Measurements from ENCODE around the gene LDLRAD1.
"Not testable (repeated sequence)": the region's sequence is repeated elsewhere in the genome, so short reads cannot be mapped to it uniquely, and the experiment has no call there.

LDLRAD1 gene

DNA sequence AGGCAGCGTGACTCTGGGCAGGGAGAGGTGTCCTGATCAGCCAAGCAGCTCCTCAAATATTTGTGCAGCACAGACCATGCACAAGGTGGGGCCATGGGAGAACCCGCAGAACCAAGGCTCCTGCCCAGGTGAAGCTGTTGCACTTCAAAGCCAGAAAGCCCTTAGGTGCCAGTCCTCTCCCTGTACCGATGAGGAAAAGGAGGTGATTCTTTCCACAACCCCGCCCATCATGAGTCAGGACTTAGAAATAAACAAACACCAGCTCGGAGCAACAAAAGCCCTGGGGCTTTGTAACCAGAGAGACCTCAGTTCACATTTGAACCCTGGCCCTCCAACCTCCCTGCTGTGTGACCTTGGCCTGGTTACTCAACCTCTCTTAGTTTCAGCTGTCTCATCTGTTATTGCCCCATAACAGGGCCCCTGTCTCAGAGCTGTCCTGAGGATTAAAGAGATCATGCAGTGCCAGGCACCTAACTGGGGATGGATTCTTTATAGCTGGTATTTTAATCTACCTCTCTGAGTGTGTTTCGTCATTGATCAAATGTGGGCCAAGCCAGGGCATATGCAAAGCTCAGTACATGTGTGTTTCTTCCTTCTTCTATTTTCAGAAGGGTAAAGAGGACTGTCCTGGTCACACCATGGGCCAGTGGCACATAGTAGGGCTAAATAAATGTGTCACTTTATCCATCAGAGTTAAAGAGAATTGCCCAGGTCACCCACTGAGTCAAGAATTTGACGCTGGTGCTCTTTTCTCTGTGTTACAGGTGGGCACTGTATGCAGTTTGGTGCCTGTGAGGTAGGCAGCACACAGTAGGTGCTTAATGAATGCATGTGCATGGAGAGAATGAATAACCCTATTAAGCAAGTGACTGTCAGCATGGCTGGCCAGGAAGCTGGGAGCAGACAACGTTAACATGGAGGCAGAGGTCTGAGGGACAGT is 1.4 kb downstream of the LDLRAD1 start:
- no peak for DNase-seq (ENCODE audit: low read depth, low spot score)

DNA sequence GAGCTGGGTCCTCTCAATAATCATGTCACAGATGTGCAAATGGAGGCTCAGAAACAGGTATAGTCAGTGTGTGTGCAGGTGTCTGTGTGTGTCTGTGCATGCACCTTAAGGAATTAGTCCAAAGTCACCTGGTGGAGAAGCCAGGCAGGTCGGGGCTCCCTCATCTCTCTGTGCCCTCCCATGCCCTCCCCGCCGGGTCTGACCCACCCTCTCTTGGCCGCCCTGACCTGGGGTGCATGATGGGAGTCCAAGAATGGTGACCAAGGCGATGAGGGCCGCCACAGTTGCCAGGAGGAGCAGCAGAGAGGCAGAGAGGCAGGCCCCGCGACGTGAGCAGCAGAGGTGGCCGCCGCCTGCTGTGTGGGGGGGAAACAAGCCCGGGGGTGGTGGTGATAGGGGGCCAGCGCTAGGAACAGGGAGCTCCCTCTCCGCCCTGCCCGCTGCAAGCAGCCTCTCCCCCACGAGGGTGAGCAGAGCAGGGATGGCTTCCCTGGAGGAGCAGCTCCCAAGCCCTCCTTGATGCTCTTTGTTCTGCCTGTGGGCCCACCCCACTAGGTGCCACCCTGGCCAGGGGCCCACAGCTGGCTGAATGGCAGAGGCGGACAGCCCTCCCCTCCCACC is 3.9 kb downstream of the LDLRAD1 start:
- DNase-seq (ENCODE audit: low read depth, low spot score): no peak

- no peak for DNase-seq (ENCODE audit: low read depth, low spot score)
Measured at GRCh38 chr1:54013393-54014008, 4.5 kb downstream of the LDLRAD1 start.

- no peak for DNase-seq (ENCODE audit: low read depth, low spot score)
Measured at GRCh38 chr1:54012863-54013262, 5.1 kb downstream of the LDLRAD1 start.

GRCh38 chr1:54012008-54012325 is 6.0 kb downstream of the LDLRAD1 start:
- no peak for DNase-seq (ENCODE audit: low read depth, low spot score)

GRCh38 chr1:54011316-54012007 is 6.5 kb downstream of the LDLRAD1 start:
- DNase-seq (ENCODE audit: low read depth, low spot score): no peak

GRCh38 chr1:54010415-54011117 is 7.4 kb downstream of the LDLRAD1 start:
- DNase-seq (ENCODE audit: low read depth, low spot score): no peak

DNA sequence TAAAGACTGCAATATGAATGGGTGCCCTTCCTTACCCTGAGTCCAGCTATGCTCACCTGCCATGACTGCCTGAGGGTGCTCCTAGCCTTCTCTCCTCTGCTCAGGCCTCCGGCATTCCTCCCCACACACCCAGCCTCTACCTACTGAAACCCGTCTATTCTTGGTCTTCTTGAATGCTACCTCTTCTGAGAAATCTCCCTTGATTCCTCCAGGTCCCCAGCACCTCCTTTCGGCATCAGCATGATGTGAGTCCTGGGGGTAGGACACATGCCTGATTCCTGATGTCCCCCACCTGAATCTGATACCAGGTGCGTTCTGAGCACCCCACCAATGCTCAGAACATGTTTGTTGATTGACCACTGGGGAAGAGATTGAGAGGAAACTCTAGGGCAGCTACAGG is 8.6 kb downstream of the LDLRAD1 start:
- DNase-seq (ENCODE audit: low read depth, low spot score): no peak

GRCh38 chr1:54008876-54009275 is 9.1 kb downstream of the LDLRAD1 start:
- no peak for DNase-seq (ENCODE audit: low read depth, low spot score)

DNA sequence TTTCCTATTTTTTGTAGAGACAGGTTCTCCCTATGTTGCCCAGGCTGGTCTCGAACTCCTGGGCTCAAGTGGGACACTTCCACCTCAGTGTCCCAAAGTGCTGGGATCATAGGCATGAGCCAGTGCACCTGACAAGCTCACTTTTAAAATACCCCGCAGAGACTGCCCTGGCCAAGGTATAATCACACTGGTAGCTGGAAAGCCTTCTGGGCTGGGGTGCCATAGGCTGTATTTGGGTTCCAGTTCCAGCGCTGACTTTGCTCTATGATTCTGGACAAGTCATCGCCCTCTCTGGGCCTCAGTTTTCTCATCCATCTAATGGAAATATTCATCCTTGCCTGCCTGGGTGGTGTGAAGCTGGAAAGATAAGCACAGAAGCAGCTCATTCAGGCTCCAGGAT is 10.4 kb downstream of the LDLRAD1 start:
- DNase-seq (ENCODE audit: low read depth, low spot score): no peak

GRCh38 chr1:54006508-54006907 is 11.5 kb downstream of the LDLRAD1 start:
- DNase-seq (ENCODE audit: low read depth, low spot score): no peak

GRCh38 chr1:54004481-54005049 is 13.4 kb downstream of the LDLRAD1 start:
- no peak for DNase-seq (ENCODE audit: low read depth, low spot score)

GRCh38 chr1:54003750-54004480 is 14.1 kb downstream of the LDLRAD1 start:
- DNase-seq (ENCODE audit: low read depth, low spot score): not testable (repeated sequence)

DNA sequence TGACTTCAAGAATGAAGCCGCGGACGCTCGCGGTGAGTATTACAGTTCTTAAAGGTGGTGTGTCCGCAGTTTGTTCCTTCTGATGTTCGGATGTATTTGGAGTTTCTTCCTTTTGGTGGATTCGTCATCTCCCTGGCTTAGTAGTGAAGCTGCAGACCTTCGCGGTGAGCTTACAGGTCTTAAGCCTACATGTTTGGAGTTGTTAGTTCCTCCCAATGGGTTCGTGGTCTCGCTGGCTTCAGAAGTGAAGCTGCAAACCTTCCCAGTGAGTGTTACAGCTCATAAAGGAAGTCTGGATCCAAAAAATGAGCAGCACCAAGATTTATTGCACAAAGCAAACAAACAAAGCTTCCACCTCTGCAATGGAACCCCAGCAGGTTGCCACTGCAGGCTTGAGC is 14.7 kb downstream of the LDLRAD1 start:
- DNase-seq (ENCODE audit: low read depth, low spot score): no peak

GRCh38 chr1:54002544-54003248 is 15.3 kb downstream of the LDLRAD1 start:
- no peak for DNase-seq (ENCODE audit: low read depth, low spot score)

DNA sequence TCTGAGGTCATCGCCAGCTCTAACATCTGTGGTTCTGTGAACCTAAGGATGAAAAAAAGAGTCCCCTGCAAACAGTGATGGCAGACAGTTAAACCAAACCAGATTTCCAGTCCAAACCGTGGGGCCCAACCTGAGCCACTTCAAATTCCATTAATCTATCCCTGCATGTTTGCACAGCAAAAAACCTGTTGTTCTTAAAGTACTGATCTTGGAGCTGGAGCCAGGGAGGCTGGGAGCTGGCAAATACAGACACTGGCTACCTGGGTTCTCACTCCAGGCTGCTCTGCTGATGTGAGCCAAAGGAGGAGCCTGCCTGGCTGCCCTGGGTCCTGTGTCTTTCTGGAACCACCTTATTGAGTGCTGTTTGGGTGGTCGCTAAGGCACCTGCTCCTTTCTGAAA is 16.4 kb downstream of the LDLRAD1 start:
- no peak for DNase-seq (ENCODE audit: low read depth, low spot score)

DNA sequence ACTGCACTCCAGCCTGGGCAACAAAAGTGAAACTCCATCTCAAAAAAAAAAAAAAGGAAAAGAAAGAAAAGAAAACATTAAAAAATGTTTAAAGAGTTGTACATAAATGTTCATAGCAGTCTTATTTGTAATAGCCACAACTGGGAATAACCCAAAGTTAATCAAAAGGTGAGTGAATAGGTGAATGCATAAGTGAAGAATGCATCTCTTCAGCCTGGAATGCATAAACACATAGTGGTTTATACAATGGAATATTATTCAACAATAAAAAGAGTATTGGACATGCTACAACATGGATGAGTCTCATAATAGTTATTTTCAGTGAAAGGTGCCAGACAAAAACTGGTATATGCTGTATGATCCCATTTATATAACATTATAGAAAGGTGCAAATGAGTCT is 18.1 kb downstream of the LDLRAD1 start:
- no peak for DNase-seq (ENCODE audit: low read depth, low spot score)

DNA sequence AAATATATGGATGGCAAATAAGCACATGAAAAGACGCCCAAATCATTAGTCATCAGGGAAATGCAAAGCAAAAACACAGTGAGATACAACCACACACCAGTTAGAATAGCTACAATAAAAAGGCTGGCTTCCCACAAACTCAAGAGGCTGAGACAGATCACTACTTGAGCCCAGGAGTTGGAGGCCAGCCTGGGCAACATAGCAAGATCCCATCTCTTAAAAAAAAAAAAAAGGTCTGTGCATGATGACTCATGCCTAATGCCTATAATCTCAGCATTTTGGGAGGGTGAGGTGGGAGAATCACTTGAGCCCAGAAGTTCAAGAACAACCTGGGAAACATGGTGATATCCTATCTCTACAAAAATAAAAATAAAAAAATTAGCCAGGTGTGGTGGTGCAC is 19.8 kb downstream of the LDLRAD1 start:
- no peak for DNase-seq (ENCODE audit: low read depth, low spot score)

GRCh38 chr1:53995683-53996082 is 22.3 kb downstream of the LDLRAD1 start:
- DNase-seq (ENCODE audit: low read depth, low spot score): no peak

- DNase-seq (ENCODE audit: low read depth, low spot score): not testable (repeated sequence)
Measured at GRCh38 chr1:53994516-53994915, 23.5 kb downstream of the LDLRAD1 start.
